HFFc6 (cell line): ENCODE measurements around the gene SETX. TPM values are rescaled to one million over a fixed set of nuclear protein-coding genes. Genes with fewer than 3 reads are reported as not detected.

ENCODE experiments used
- DNase-seq: peaks from one replicate; pipeline ENCODE4 v3.0.0-alpha.2; 2018
- H3K27ac Mint-ChIP-seq: 2 replicates; pipeline ENCODE4 v1.8.0; 2020; ENCODE audit warnings: mild to moderate bottlenecking, mixed read lengths
- H3K27me3 Mint-ChIP-seq: 2 replicates; pipeline ENCODE4 v1.8.0; 2021; ENCODE audit warnings: mild to moderate bottlenecking, moderate library complexity, mixed read lengths; ENCODE audit not compliant: insufficient read depth
- H3K36me3 Mint-ChIP-seq: 2 replicates; pipeline ENCODE4 v1.8.0; 2021; ENCODE audit warnings: low read depth, mixed read lengths
- H3K4me1 Mint-ChIP-seq: 2 replicates; pipeline ENCODE4 v1.8.0; 2020; ENCODE audit warnings: low read depth, mixed read lengths
- H3K4me3 Mint-ChIP-seq: 2 replicates; pipeline ENCODE4 v1.8.0; 2020; ENCODE audit warnings: mild to moderate bottlenecking, moderate library complexity, mixed read lengths
- H3K9me3 Mint-ChIP-seq: 2 replicates; pipeline ENCODE4 v1.8.0; 2020; ENCODE audit warnings: mild to moderate bottlenecking, mixed read lengths
- total RNA-seq, 6 experiments: library from RNA; stranded (reverse); fragmentation: NEBNext Ultra II Directional; extraction: Animal tissue kit (Norgen Biotek cat#: 25700); gene quantifications; 2 replicates in 1 of 6; 3 replicates in 5 of 6; pipeline ENCODE4 v1.2.3, GENCODE V29; 2021
- TF ChIP-seq, protein P1 (sequence below): fragments of 200-600 bp; sonication (generic); IDR thresholded peaks from 2 replicates; pipeline ENCODE4 v1.5.0; 2021; ENCODE audit warnings: antibody characterized with exemption, mild to moderate bottlenecking

SETX gene
- total RNA-seq, 6 experiments from 2014 or later, result 14.9 to 18.7 (median 17.7) TPM

DNA sequence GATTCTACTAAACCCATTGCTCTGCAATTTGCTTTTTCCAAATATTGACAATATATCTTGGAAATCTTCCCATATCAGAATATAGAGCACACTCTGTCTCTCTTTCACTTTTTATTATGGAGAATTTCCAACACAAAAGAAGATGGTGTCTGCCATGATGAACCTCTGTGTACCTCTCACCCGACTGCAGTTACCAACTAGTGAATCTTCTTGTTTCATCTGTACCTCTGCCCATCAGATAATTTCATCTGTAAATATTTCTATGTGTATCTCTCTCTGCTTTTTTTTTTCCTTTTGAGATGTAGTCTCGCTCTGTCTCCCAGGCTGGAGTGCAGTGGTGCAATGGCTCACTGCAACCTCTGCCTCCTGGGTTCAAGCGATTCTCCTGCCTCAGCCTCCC lies 130.1 kb downstream of the SETX start:
- Mint-ChIP-seq H3K27ac (no peak overlapping the region), H3K4me3 (no peak overlapping the region), H3K36me3 (no peaks in the 10 kb centered on the region), H3K4me1 (no peaks in the 10 kb centered on the region), H3K27me3 (peaks cover 71% of the 10 kb centered on the region), H3K9me3 (no peaks in the 10 kb centered on the region)
- TF ChIP-seq, protein P1, sequence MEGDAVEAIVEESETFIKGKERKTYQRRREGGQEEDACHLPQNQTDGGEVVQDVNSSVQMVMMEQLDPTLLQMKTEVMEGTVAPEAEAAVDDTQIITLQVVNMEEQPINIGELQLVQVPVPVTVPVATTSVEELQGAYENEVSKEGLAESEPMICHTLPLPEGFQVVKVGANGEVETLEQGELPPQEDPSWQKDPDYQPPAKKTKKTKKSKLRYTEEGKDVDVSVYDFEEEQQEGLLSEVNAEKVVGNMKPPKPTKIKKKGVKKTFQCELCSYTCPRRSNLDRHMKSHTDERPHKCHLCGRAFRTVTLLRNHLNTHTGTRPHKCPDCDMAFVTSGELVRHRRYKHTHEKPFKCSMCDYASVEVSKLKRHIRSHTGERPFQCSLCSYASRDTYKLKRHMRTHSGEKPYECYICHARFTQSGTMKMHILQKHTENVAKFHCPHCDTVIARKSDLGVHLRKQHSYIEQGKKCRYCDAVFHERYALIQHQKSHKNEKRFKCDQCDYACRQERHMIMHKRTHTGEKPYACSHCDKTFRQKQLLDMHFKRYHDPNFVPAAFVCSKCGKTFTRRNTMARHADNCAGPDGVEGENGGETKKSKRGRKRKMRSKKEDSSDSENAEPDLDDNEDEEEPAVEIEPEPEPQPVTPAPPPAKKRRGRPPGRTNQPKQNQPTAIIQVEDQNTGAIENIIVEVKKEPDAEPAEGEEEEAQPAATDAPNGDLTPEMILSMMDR, result no peak
- DNase-seq, result no peak

DNA sequence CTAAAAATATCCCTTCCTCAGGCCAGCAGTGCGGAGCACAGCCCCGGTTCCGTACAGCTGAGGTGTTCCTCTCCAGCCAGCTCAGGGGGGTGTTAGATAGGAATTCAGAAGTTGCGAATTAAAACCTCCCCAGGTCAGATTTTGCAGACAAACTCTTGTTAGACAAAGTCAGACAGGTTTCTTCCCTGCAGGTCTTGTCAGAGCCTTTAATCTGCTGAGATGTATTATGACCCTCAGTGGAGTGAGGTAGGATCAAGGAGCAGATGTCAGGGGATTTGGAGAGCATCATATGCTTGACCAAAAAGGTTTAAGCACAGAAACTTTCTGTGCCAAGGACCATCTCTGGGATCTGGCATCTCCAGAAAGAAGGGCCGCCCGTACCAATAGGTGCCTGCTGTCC lies 132.8 kb downstream of the SETX start:
- H3K27me3 Mint-ChIP-seq, result peaks cover 76% of the 10 kb centered on the region
- H3K4me3 Mint-ChIP-seq, result no peak overlapping the region
- DNase-seq, result no peak
- TF ChIP-seq, protein P1, result no peak
- H3K9me3 Mint-ChIP-seq, result no peaks in the 10 kb centered on the region
- no peak overlapping the region for H3K27ac Mint-ChIP-seq
- no peaks in the 10 kb centered on the region for H3K4me1 Mint-ChIP-seq
- no peaks in the 10 kb centered on the region for H3K36me3 Mint-ChIP-seq

DNA sequence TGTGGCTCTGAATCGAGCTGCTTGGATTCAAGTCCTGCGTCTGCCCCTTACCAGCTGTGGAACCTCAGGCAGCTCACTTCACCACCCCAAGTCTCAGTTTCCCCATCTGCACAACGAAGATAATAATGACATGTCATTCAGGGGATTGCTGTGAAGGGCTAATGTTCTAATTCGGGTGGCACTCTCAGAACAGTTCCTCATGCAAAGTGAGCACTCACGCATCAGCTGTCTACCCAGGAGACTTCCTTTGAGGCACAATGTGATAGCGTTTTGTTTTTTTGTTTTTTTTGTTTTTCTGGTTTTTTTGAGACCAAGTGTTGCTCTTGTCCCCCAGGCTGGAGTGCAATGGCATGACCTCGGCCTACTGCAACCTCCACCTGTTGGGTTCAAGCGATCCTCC lies 136.6 kb downstream of the SETX start:
- peaks cover 56% of the 10 kb centered on the region for H3K27me3 Mint-ChIP-seq
- no peak overlapping the region for H3K4me3 Mint-ChIP-seq
- H3K9me3 Mint-ChIP-seq, result no peaks in the 10 kb centered on the region
- TF ChIP-seq, protein P1, result no peak
- no peak overlapping the region for H3K27ac Mint-ChIP-seq
- peaks cover 9% of the 10 kb centered on the region for H3K4me1 Mint-ChIP-seq
- no peak for DNase-seq
- H3K36me3 Mint-ChIP-seq, result no peaks in the 10 kb centered on the region

DNA sequence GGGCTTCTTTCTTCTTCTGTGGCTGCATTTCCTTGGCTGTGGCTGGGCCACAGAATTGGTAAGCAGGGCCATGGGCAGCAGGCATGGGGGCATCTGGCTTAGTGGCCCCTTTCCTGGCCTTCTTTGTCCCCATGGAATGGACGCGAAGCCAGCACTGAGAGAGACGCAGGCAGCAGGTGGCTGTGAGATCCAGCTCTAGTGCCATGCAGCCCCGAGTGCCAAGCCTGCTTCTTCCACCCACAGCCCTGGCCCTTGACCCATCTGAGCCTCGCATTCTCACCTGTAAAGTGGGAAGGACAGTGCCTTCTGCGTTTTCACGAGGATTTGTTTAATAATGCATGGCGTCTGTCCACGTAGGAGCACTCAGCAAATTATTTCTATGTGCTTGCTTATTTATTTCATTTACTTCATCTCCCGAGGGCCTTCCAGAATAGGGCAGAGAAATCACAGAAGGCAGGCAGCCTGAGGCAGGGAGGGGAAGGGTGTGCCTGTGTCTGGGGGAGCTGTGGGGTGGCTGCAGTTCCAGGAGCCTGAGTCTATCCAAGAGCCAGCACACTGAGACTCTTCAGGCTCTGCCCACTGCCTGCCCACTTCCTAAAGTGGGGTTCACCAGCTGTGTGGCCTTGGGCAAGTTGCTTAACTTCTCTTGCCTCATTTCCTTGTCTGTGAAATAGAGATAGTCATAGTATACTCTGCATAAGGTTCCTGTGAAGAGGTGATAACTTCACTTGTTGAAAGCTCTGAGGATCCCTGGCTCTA lies 137.7 kb downstream of the SETX start:
- Mint-ChIP-seq H3K36me3 (no peaks in the 10 kb centered on the region), H3K4me3 (no peak overlapping the region), H3K27me3 (peaks cover 52% of the 10 kb centered on the region), H3K4me1 (peaks cover 9% of the 10 kb centered on the region), H3K9me3 (no peaks in the 10 kb centered on the region), H3K27ac (no peak overlapping the region)
- TF ChIP-seq, protein P1, result no peak
- DNase-seq, result no peak

DNA sequence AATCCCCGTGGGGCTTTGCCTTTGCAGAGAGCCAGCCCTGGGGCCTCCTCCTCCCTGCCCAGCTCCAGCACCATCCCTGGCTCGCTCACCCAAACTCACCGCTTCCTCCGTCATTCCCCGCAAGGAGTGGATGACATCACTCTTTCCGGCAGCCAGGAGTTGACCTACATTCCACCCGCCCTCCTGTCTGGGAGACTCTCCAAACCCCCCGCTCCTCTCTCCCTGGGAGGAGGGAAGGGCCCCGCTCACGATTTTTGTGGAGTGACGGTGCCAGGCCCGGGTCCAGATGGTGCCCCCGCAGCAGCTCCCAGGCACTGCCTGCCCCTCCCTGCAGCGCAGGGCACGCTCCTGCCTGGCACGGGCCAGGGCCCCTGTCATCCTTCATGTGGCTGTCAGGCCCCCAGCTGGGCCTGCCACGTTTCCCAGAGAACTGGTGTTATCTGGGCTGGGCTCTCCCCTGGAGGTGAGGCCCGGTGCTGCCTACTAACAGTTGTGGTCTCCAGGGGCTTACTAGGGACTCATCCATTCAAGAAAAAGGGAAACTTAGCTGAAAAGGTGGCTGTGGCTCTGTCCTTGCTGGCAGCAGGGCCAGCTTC lies 140.7 kb downstream of the SETX start:
- Mint-ChIP-seq H3K4me1 (peaks cover 9% of the 10 kb centered on the region), H3K27ac (no peak overlapping the region), H3K27me3 (peaks cover 37% of the 10 kb centered on the region), H3K36me3 (no peaks in the 10 kb centered on the region), H3K4me3 (no peak overlapping the region), H3K9me3 (no peaks in the 10 kb centered on the region)
- DNase-seq, result peak; percentile 74
- TF ChIP-seq, protein P1, result 0 out of 2 replicates have a peak, but pooled peaks have one; percentile 11
